Stimulated activated naive CD4-positive, alpha-beta T cell treated with Interleukin-2 at 50 U/mL for 16 hours (primary cell): ENCODE data around the gene CASP12.
"Not testable (repeated sequence)": the region's sequence is repeated elsewhere in the genome, so short reads cannot be mapped to it uniquely, and the experiment has no call there.

Source experiments
- DNase-seq: peaks from one replicate; lab custom pipeline; 2025; lab: John Stamatoyannopoulos, UW

CASP12 gene

GRCh38 chr11:104897891-104898684, at the start of gene CASP12:
CASP12 (minus strand) TSS chr11:104898460.
- no peak for DNase-seq

GRCh38 chr11:104946907-104947306, 48.6 kb upstream of the CASP12 start:
- DNase-seq: no peak

- no peak for DNase-seq
Observed at GRCh38 chr11:104944076-104944475, 45.8 kb upstream of the CASP12 start.

GRCh38 chr11:104943561-104943960, 45.3 kb upstream of the CASP12 start:
- DNase-seq: no peak

GRCh38 chr11:104934594-104934993, 36.3 kb upstream of the CASP12 start:
- DNase-seq: no peak

- not testable (repeated sequence) for DNase-seq
Observed at GRCh38 chr11:104934073-104934472, 35.8 kb upstream of the CASP12 start.

- DNase-seq: no peak
Observed at GRCh38 chr11:104928811-104929210, 30.6 kb upstream of the CASP12 start.

GRCh38 chr11:104926771-104927611, 28.7 kb upstream of the CASP12 start:
- no peak for DNase-seq

- DNase-seq: no peak
Observed at GRCh38 chr11:104925850-104926249, 27.6 kb upstream of the CASP12 start.

- no peak for DNase-seq
Observed at GRCh38 chr11:104918113-104918824, 20.0 kb upstream of the CASP12 start.

GRCh38 chr11:104917271-104918112, 19.2 kb upstream of the CASP12 start:
- no peak for DNase-seq

GRCh38 chr11:104916442-104916841, 18.2 kb upstream of the CASP12 start:
- no peak for DNase-seq

- no peak for DNase-seq
Observed at GRCh38 chr11:104912102-104912501, 13.8 kb upstream of the CASP12 start.

- no peak for DNase-seq
Observed at GRCh38 chr11:104908186-104908531, 9.9 kb upstream of the CASP12 start.

- peak; percentile 1 for DNase-seq
Observed at GRCh38 chr11:104907521-104908185, 9.4 kb upstream of the CASP12 start.

- no peak for DNase-seq
Observed at GRCh38 chr11:104905271-104905670, 7.0 kb upstream of the CASP12 start.

- no peak for DNase-seq
Observed at GRCh38 chr11:104899226-104899625, 966 bp upstream of the CASP12 start.

GRCh38 chr11:104898685-104899013, 389 bp upstream of the CASP12 start:
- DNase-seq: no peak

GRCh38 chr11:104895634-104896033, 2.6 kb downstream of the CASP12 start:
- DNase-seq: no peak

GRCh38 chr11:104893876-104894275, 4.4 kb downstream of the CASP12 start:
- DNase-seq: no peak
